Midbrain (tissue), 1 donor: ENCODE measurements around the gene CSNK2A1.
A peak's percentile ranks its signal among the peaks of the same experiment; 100 is the strongest.

Experiments used
- DNase-seq: peaks from one replicate; lab custom pipeline; 2025; lab: John Stamatoyannopoulos, UW

CSNK2A1 gene

DNA sequence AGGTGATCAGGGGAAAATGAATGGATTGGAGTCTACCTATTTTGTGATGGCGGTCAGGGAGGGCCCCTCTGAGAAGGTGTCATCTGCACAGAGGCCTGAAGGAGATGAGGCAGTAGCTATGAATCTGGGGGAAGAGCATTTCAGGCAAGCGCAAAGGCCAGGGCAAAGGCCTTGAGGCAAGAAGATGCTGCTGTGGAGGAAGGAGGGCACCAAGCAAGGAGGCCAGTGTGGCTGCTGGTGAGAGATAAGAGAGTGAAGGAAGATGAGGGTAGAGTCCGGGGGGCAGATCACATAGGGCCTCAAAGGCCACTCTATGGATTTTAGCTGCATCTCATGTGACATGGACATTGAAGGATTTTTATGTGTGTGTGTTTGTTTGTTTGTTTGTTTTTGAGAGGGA lies 20.6 kb upstream of the CSNK2A1 start:
- no peak for DNase-seq

DNA sequence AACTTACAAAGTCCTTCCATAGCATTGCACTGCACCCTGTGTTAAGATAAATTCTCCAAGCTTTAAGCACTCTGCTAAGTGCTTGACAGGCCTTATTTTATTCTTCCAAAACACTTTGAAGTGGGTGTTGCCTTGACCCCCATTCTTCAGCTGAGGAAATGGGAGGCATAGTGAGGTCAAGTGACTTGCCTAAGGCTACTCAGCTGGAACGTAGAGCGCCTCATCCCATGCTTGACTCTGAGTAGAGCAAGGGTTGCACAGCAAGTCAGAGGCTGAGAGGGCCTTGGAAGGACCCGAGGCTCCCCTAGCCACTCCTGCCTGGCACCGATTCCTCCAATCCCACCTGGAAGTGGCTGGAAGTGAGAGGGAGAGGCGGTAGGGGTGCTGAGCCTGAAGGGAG lies 19.6 kb upstream of the CSNK2A1 start:
- no peak for DNase-seq

DNA sequence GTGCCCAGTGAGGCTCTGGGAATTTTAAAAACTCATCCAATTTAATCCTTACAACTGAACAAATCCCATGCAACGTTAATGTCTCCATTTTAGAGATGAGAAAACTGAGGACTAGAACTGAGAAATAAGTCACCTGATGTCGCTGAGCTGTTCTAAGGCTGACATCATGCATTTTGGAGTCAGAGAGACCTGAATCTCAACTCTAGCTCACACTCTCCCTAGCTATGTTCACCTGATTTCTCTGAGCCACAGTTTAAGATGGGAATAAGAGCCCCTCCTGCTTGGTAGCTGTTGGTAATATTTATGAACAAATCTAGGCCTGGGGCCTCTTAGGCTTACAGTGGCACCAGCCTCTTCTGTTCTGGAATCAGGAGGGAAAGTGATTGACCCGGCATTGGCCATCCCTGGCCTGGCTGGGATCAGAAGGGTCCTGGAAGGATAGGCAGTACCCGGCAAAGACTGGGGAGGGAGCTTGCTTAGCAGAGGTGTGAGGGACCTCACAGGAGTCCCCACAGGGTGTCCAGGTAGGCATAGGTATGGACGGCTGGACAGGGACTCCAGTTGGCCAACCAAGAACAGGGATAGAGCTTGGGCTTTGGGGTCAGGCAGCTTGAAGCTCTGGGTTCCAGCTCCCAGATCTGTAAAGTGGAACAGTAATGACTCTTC lies 18.8 kb upstream of the CSNK2A1 start:
- no peak for DNase-seq

DNA sequence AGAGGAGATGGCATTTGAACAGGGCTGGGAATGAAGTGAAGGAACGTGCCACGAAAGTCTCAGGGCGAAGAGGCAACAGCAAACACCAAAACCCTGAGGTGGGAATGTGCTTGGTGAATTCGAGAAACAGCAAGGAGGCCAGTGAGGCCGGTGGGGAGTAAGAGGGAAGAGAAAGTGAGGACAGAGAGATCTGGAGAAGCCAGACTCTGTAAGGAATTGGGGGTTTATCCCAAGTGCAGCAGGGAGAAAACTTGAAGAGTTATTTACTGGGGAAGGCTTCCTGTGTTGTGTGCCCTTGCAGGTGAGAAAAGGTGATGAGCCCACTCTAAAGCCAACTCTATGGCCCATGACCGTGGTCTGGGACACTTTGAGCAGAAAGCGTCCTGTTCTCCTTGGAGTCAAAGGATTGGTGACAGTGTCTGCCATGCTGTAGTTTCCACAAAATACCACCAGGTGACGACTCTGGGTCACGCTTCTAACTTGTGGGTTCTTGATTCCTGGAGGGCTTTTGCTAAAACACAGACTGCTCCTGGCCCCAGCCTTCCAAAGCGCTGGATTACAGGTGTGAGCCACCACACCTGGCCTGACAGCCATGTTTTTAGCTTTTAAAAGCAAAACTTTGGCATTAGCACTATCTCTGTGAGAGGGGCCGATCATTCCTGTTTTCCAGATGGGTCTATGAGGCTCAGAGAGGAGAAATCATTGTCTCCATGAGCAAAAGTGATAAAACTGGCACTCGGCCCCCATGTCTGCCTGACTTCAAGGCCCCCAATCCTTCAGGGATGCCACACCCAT lies 18.0 kb upstream of the CSNK2A1 start:
- peak; percentile 75 for DNase-seq

DNA sequence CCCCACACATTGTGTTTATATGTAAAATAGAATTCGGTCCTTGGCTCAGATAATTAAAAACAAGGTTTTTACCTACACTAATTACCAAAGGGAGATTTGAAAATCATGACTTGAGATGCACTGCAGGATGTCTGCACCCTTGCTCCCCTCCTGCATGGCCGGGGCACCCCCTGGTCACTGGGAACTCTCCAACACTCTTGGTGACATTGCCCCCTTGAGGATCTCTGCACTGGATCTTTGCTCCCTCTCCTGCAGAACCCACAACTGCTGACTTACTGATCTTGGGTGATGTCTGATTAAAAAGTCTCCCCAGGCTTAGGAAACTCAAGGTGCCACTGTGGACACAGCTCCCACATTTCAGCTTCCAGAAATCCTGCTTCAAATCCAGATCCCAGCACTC lies 17.1 kb upstream of the CSNK2A1 start:
- no peak for DNase-seq

DNA sequence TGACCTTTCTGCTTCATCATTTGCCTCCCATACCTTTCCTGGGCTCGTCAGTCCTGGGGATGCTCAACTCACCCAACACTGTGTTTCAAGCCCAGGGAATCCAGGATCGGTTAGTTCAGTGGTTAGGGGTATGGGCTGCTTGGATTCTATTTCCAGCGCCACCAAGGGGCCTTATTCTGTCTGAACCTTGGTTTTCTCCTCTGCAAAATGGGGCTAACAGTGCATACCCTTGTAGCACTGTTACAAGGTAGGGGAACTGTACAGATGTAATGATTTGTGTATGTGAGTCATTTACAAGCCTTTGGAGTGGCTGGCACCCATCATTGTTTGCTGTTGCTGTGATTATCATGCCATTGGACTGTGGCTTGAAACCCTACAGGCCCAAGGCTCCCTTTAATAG lies 14.5 kb upstream of the CSNK2A1 start:
- DNase-seq: no peak

DNA sequence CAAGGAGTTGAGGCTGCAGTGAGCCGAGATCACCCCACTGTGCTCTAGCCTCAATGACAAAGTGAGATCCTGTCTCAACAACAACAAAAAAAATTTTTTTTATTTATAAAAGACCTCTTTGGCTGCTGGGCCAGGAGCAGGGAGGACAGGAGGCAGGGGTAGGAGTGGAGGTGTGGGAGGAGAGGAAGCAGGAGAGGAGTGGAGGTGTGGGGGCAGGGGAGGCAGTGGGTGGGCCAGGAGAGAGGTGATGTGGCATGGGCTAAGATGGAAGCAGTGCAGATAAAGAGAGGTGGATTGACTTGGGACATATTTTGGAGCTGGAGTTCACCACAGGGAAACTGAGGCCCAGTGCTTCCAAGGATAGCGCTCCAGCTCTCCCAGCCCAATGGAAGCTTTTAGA lies 13.4 kb upstream of the CSNK2A1 start:
- no peak for DNase-seq

DNA sequence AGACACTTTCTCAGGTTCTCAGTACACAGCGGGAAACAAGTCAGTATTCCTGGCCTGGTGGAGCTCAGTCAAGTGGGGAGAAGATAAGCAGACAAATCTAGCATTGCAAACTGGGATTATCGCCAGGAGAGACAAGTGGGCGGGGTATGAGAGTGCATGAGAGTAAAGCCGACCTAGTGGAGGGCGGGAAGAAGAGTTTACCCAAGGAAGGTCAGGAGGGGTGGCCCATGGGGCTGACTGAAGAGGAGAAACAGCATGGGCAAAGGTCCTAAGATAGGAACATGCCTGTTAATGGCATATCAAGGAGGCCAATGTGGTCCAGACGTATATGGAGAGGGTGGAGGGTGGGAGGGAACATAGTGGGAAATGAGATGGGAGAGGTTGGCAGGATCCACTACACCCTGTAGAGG lies 12.4 kb upstream of the CSNK2A1 start:
- DNase-seq: no peak

DNA sequence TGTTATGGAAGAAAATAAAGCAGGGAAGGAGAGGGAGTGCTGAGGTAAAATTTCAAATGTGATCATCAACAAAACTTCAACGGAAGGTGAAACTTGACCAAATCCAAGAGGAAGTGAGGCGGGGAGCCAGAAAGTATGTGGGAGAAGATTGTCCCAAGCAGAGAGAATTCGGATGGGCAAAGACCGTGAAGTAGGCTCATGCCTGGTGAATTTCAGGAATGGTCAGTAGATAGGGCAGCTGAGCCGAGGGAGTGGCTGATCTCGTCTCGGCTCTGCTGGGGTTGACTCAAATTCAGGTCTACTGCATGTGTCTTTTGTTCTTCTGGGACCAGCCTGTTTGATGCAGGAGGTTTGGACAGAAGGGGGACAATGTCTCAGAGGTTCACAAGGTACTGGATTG lies 7.0 kb upstream of the CSNK2A1 start:
- DNase-seq: no peak

DNA sequence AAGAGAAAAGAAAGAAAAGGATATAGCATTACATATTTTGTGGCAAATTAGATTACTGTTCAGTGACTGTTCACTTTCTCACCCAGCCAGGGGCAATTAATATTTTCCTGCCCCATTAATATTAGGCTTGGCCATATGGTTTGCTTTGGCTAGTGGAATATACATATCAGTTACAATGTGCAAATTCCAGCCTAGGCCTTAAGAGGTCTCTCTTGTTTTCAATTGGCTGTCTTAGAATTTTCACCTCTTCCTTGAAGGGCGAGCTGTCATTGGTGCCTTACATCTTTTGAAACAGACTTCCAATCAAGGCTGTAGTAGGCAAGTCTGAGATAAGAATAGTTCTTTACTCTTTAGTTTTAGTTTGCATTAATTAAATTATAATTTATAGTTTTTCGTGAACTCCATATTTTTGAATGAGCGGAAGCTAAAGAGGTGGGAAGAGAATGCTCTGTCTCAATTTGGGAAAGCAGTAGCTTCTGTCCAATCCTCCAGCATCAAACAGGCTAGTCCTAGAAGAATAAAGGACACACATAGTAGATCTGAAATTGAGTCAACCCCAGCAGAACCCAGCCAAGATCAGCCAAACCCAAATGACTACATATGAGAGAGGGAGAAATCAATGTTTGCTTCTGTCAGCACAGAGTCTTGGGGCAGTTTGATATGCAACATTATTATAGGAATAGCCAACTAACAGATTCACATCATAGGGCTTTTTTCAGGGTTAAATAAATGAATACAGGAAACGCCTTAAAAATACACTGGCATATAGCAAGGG lies 6.3 kb upstream of the CSNK2A1 start:
- no peak for DNase-seq

DNA sequence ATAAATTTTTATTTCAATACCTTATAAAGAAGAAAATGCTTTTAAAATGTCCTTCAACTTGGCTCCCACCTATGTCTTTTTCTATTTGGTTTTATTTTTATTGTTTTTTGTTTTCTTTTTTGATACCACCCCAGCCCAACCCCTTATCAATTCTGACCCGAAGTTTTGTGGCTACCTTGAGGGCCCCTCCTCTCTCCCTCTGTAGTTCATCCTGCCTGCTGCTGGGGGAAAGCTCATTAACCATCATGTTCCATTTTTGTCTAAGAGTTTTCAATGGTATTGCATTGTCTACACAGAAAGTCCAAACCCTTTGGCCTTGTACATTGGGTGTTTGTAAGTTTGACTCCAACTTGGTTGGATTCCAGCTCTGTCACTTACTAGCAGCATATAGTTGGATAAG lies 5.3 kb upstream of the CSNK2A1 start:
- DNase-seq: no peak

DNA sequence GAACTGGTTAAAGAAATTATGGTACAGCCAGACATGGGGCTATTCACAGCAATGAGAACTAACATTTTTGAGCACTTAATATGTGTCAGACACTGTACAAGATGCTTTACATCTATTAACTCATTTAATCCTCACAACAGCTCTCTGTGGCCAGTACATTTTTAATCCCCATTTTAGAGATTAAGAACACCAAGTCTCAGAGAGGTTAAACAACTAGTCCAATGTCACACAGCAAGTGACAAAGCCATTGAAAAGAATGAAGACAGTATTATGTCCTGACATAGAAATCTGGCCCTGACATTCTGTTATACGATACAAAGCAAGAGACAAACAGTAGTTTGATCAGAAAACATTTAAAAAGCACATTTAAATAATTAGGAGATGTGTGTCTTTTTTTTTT lies 3.8 kb upstream of the CSNK2A1 start:
- no peak for DNase-seq

DNA sequence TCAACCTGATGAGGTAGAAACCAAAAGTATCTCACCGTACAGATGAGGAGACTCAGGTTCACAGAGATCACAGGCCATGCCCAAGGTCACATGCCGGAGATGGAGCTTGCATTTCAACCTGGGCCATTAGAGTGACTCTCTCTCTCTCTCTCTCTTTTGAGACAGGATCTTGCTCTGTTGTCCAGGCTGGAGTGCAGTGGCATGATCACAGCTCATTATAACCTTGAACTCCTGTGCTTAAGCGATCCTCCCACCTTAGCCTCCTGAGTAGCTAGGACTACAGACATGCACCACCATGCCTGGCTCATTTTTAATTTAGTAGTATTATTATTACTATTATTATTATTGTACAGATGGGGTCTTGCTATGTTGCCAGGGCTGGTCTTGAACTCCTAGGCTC lies 2.8 kb upstream of the CSNK2A1 start:
- no peak for DNase-seq

DNA sequence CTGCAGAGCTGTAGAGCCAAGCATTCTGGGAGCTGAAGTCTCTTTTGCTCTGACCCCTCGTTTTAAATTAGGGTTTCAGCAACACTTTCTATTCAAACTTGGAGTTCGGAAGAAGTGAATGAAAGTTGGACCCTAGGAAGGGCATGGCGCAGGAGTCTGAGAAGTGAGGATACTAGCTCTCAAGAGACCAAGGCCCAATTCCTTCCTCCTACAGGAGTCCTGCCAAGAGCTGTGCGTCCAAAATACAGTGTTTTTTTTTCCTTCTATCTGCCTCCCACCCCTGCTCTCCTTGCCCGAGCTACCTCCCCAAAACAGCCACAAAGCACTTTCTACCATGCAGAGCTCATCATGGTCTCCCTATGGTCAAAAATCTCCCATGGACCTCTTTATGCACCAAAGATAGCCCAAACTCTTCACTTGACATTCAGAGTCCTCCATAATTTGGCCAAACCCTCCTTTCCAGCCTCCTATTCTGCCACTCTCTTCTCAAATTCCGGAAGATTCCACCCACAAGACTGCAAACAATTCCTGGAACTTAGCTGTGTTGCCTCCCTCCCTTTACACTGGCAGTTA lies 649 bp upstream of the CSNK2A1 start:
- DNase-seq: no peak

DNA sequence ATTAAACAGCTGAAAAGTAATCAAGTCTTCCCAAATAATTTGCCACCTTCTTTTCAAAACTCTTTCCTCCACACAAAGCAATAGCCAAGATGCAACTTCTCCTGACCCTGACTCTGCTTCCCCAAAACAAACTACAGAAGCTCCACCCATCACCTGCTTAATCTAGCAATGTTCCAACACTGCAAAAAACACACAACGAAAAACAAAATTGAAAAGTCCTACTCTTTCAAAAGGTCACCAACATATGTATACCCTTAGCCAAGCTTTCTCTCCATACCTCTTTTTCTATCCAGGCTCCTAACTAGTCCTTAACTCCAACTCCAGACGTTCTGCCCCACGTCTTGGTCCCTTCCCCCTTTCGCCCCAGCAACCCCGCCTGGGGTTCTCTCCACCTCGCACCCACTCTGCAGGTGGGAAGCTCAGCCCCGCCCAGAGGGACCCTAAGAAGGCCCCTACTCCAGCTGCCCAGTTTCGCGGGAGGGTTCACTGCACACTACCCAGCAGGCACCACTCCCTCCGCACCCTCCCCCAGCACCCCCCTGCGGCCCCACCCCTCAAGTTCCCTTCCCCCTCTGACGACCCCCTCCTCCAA lies 717 bp downstream of the CSNK2A1 start:
- no peak for DNase-seq

DNA sequence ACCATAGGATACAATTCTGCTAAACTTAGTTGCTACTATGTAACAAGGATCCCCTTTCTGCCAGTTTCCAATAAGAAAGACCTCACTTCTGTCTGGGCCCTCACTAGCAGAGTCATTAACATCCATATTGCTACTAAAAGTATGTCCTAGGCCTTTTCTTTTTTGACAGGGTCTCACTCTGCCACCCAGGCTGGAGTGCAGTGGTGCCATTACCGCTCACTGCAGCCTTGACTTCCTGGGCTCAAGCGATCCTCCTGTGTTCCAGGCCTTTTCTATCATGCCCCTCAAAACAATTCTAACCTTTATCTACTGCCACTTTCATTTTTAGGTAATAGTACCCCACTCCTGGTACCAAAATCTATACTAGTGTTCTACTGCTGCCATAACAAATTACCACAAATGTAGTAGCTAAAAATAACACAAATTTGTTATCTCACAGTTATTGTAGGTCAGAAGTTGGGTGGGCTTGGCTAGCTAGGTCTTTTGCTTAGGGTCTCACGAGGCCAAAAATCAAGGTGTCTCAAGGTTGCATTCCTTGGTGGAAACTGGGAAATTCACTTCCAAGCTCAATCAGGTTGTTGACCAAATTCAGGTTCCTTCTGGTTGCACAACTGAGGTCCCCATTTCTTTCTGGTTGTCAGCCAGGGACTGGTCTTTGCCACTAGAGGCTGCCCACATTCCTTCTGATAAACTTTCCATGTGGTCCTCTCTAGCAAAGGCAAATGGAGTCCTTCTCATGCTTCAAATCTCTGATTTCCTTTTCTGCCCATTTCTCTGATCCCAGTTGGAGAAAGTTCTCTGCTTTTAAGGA lies 3.0 kb downstream of the CSNK2A1 start:
- DNase-seq: no peak

DNA sequence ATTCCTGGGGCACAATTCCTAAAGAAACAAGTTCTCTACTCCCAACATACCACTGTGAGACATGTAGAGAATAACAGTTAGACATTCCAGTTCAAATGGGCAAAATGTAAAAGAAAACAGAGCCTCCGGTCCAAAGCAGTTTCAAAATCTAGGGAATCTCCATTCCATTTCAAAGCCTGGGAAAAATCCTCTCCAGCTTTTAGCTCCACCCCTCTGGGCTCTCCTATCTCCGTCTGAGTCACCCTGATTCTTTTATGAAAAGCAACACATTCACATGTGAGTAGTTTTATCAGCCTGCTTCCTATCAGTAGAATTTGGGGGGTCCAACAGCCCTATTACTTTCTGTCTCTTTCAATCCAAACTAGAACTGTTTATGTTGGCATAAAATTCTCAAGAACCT lies 3.7 kb downstream of the CSNK2A1 start:
- DNase-seq: no peak

DNA sequence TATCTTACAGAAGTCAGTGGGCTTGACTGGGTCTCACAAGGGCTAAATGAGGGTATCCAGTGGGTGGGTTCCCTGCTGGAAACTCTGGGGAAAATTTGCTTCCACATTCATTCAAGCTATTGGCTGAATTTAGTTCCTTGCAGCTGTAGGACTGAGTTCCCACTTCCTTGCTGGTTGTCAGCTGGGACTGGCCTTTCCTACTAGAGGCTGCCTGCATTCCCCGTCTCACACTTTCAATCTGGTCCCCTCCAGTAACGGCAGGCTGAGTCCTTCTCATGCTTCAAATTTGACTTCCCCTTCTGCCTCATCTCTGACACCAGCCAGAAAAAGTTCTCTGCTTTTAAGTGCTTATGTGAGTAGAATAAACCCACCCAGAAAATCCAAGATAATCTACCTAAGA lies 4.4 kb downstream of the CSNK2A1 start:
- no peak for DNase-seq

DNA sequence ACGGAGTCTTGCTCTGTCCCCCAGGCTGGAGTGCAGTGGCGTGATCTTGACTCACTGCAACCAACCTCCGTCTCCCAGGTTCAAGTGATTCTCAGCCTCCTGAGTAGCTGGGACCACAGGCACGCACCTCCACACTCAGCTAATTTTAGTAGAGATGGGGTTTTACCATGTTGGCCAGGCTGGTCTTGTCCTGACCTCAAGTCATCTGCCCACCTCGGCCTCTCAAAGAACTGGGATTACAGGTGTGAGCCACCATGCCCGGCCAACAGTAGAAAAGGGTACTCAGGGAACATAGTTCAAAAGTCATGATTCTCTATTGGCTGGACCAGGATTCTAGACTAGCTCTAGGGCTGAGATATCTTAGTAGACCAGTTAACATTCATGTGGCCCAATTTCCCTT lies 5.6 kb downstream of the CSNK2A1 start:
- DNase-seq: no peak

DNA sequence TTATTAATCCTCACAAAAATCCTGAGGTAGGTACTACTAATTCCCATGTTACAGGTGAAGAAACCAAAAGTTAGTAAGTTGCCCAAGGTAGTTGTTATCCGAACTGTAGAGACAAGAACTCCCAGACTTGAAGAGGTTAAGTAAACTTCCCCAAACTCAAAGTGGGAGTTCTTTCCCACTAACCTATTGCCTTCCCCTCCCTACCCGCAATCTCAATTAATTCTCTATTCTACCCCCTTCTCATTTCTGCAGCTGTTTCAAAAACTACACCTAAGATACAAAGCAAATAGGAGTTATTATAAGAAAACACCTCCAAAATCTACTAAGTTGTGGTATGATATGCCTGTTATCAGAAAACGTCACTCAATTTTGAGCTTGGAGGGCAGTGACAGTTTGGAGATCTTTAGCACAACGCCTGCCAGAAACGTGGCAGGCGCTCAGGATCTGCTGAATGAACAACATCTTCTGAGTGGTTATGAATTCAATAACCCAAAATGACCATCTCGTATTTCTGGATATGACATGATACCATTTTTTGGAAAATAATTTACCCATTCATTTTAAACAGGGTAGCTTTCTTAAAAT lies 7.1 kb downstream of the CSNK2A1 start:
- no peak for DNase-seq

DNA sequence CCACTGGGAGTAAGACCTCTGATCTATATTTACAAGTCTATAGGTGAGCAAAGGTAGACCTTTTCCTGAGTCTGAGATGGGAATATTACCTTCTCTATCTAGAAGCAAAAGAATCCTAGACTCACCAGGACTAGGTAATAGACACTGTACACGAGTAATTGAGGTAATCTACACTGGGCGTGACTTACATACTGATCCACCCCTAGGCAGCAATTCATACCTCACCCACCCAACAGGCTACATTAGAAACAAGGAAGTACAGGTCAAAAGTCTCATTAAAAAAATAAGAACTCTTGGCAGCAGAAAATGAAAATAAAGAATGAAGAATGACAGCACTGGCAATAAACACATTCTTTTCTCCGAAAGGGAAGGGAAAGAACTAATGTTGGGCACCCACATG lies 7.6 kb downstream of the CSNK2A1 start:
- DNase-seq: no peak
